DLD1 (cell line): ENCODE data around the gene DENND1B.
"Not testable (repeated sequence)": the region's sequence is repeated elsewhere in the genome, so short reads cannot be mapped to it uniquely, and the experiment has no call there.

ENCODE experiments used
- in situ Hi-C: cut with HindIII; loops from 2 replicates; pipeline ENCODE4 v1.10.0; 2017; ENCODE audit warnings: low sequenced_read_pairs

Gene DENND1B

GRCh38 chr1:197637406-197637805, 137.9 kb downstream of the DENND1B start:
- in situ Hi-C loops: no loop called here

- in situ Hi-C loops: no loop called here
Observed at GRCh38 chr1:197633447-197634078, 141.7 kb downstream of the DENND1B start.

GRCh38 chr1:197632651-197633050, 142.6 kb downstream of the DENND1B start:
- in situ Hi-C loops: no loop called here

- in situ Hi-C loops: no loop called here
Observed at GRCh38 chr1:197632005-197632404, 143.3 kb downstream of the DENND1B start.

- in situ Hi-C loops: no loop called here
Observed at GRCh38 chr1:197622371-197622770, 152.9 kb downstream of the DENND1B start.

GRCh38 chr1:197621761-197622160, 153.5 kb downstream of the DENND1B start:
- in situ Hi-C loops: no loop called here

- in situ Hi-C loops: no loop called here
Observed at GRCh38 chr1:197620714-197621163, 154.5 kb downstream of the DENND1B start.

- in situ Hi-C loops: no loop called here
Observed at GRCh38 chr1:197619008-197619640, 156.2 kb downstream of the DENND1B start.

GRCh38 chr1:197618061-197618460, 157.2 kb downstream of the DENND1B start:
- in situ Hi-C loops: no loop called here

- in situ Hi-C loops: no loop called here
Observed at GRCh38 chr1:197615693-197616011, 159.6 kb downstream of the DENND1B start.

GRCh38 chr1:197614916-197615692, 160.2 kb downstream of the DENND1B start:
- in situ Hi-C loops: no loop called here

GRCh38 chr1:197606168-197606845, 169.0 kb downstream of the DENND1B start:
- in situ Hi-C loops: no loop called here

GRCh38 chr1:197604302-197604701, 171.0 kb downstream of the DENND1B start:
- in situ Hi-C loops: no loop called here

GRCh38 chr1:197600751-197601150, 174.5 kb downstream of the DENND1B start:
- in situ Hi-C loops: no loop called here

- in situ Hi-C loops: no loop called here
Observed at GRCh38 chr1:197599789-197600188, 175.5 kb downstream of the DENND1B start.

GRCh38 chr1:197598935-197599334, 176.3 kb downstream of the DENND1B start:
- in situ Hi-C loops: no loop called here

GRCh38 chr1:197595304-197595904, 179.9 kb downstream of the DENND1B start:
- in situ Hi-C loops: no loop called here

GRCh38 chr1:197590687-197591086, 184.6 kb downstream of the DENND1B start:
- in situ Hi-C loops: no loop called here

GRCh38 chr1:197585809-197586208, 189.5 kb downstream of the DENND1B start:
- in situ Hi-C loops: no loop called here

- in situ Hi-C loops: no loop called here
Observed at GRCh38 chr1:197577580-197577979, 197.7 kb downstream of the DENND1B start.

- in situ Hi-C loops: not testable (repeated sequence)
Observed at GRCh38 chr1:197575531-197575930, 199.7 kb downstream of the DENND1B start.
